CD14-positive monocyte (primary cell): ENCODE results near the gene FXYD2. TPM values are rescaled to one million over a fixed set of nuclear protein-coding genes. Genes with fewer than 3 reads are reported as not detected.

ENCODE experiments used
- DNase-seq, 3 donors: peaks; one replicate each; pipeline ENCODE4 v3.0.0-alpha.2; 2011 to 2022
- H2AFZ ChIP-seq: 2 replicates; pipeline ENCODE4 v1.6.0; 2012; ENCODE audit warnings: mild to moderate bottlenecking, low read depth, low read length, inconsistent platforms; ENCODE audit not compliant: insufficient read depth, poor library complexity, severe bottlenecking
- H3K27ac ChIP-seq, 2 donors: 1 replicate in 1 of 2; 2 replicates in 1 of 2; pipeline ENCODE4 v1.5.1; 2012 to 2013; ENCODE audit warnings: low read length in 2 of 2, control low read depth in 1 of 2, inconsistent platforms in 1 of 2, low read depth in 1 of 2, mild to moderate bottlenecking in 1 of 2
- H3K27me3 ChIP-seq, 2 donors: one replicate each; pipeline versions ENCODE4 v1.6.0 to v1.6.1; 2011 to 2013; ENCODE audit warnings: low read length in 2 of 2; ENCODE audit not compliant: control insufficient read depth in 2 of 2, insufficient read depth in 2 of 2
- H3K36me3 ChIP-seq, 2 donors: replicated peaks in 1 of 2; 1 replicate in 1 of 2; 2 replicates in 1 of 2; pipeline versions ENCODE4 v1.5.1 to v1.6.1; 2012 to 2013; ENCODE audit warnings: low read length in 2 of 2, control low read depth in 1 of 2, inconsistent platforms in 1 of 2, mild to moderate bottlenecking in 1 of 2; ENCODE audit not compliant: insufficient read depth in 2 of 2, control insufficient read depth in 1 of 2
- H3K4me1 ChIP-seq, 2 donors: 1 replicate in 1 of 2; 2 replicates in 1 of 2; pipeline versions ENCODE4 v1.5.1 to v1.6.1; 2012 to 2013; ENCODE audit warnings: low read length in 2 of 2, control low read depth in 1 of 2, inconsistent platforms in 1 of 2, mild to moderate bottlenecking in 1 of 2, moderate library complexity in 1 of 2; ENCODE audit not compliant: insufficient read depth in 2 of 2, control insufficient read depth in 1 of 2
- H3K4me2 ChIP-seq: replicated peaks from 2 replicates; pipeline ENCODE3; 2012; ENCODE audit warnings: low read length, moderate library complexity, mild to moderate bottlenecking; ENCODE audit not compliant: poor library complexity, severe bottlenecking; ENCODE audit errors: extremely low read depth
- H3K4me3 ChIP-seq, 3 experiments: fragments of 200-600 bp in 1 of 3; sonication (generic) in 1 of 3; replicated peaks in 1 of 3; 1 replicate in 2 of 3; 2 replicates in 1 of 3; pipeline ENCODE4 v1.5.1; 2011 to 2013; ENCODE audit warnings: low read length in 3 of 3, mild to moderate bottlenecking in 3 of 3, control low read depth in 2 of 3, low read depth in 2 of 3, inconsistent platforms in 1 of 3, moderate library complexity in 1 of 3
- H3K79me2 ChIP-seq: 2 replicates; pipeline ENCODE4 v1.6.0; 2012; ENCODE audit warnings: mild to moderate bottlenecking, control low read depth, inconsistent platforms, low read length, moderate library complexity; ENCODE audit not compliant: insufficient read depth
- H3K9ac ChIP-seq: 2 replicates; pipeline ENCODE4 v1.6.0; 2017; ENCODE audit warnings: low read length, mild to moderate bottlenecking; ENCODE audit not compliant: insufficient read depth, poor library complexity, severe bottlenecking
- H3K9me3 ChIP-seq, 2 donors: replicated peaks in 1 of 2; 1 replicate in 1 of 2; 2 replicates in 1 of 2; pipeline versions ENCODE4 v1.5.1 to v1.6.1; 2012 to 2013; ENCODE audit warnings: low read length in 2 of 2, control low read depth in 1 of 2; ENCODE audit not compliant: control insufficient read depth in 1 of 2, insufficient read depth in 1 of 2
- H4K20me1 ChIP-seq: 2 replicates; pipeline ENCODE4 v1.6.0; 2012; ENCODE audit warnings: mild to moderate bottlenecking, low read length, control low read depth, moderate library complexity; ENCODE audit not compliant: insufficient read depth
- H3K27ac Mint-ChIP-seq, 7 donors: one replicate each; pipeline ENCODE4 v1.8.0; 2020; ENCODE audit warnings: mild to moderate bottlenecking in 7 of 7, mixed read lengths in 7 of 7, moderate library complexity in 6 of 7, inconsistent platforms in 2 of 7
- H3K27me3 Mint-ChIP-seq, 3 donors: one replicate each; pipeline ENCODE4 v1.8.0; 2021 to 2022; ENCODE audit warnings: low read depth in 3 of 3, mild to moderate bottlenecking in 3 of 3, mixed read lengths in 3 of 3, moderate library complexity in 3 of 3, inconsistent platforms in 1 of 3
- H3K36me3 Mint-ChIP-seq, 2 donors: one replicate each; pipeline ENCODE4 v1.8.0; 2020; ENCODE audit warnings: mixed read lengths in 2 of 2, inconsistent platforms in 1 of 2, mild to moderate bottlenecking in 1 of 2
- H3K4me1 Mint-ChIP-seq: one replicate; pipeline ENCODE4 v1.8.0; 2020; ENCODE audit warnings: mild to moderate bottlenecking, mixed read lengths
- H3K4me3 Mint-ChIP-seq, 2 donors: one replicate each; pipeline ENCODE4 v1.8.0; 2020; ENCODE audit warnings: mild to moderate bottlenecking in 2 of 2, mixed read lengths in 2 of 2, moderate library complexity in 1 of 2
- H3K9me3 Mint-ChIP-seq, 7 donors: one replicate each; pipeline ENCODE4 v1.8.0; 2020 to 2022; ENCODE audit warnings: mixed read lengths in 7 of 7, mild to moderate bottlenecking in 6 of 7, moderate library complexity in 6 of 7, inconsistent platforms in 2 of 7
- WGBS: methylation state at CpG from one replicate; pipeline ENCODE4 v1.1.5; 2013; ENCODE audit warnings: missing lambda C conversion rate; ENCODE audit not compliant: insufficient coverage; 5-methylcytosine and 5-hydroxymethylcytosine counted together
- intact Hi-C, 2 donors: fragments of 100-400 bp; cut with micrococcal nuclease; formaldehyde crosslinking; loops; one replicate each; pipeline versions ENCODE4 v1.15.0 to v1.15.1; 2023
- polyA plus RNA-seq, 3 donors: library from polyadenylated mRNA; depleted of rRNA in 1 of 3; unstranded in 2 of 3; stranded (reverse) in 1 of 3; fragments of 300-500 nt in 2 of 3; fragments of >200 nt in 1 of 3; fragmentation: Illumina TruSeq in 2 of 3; gene quantifications; 1 replicate in 2 of 3; 2 replicates in 1 of 3; pipeline ENCODE4 v1.2.3, GENCODE V29; 2012 to 2021
- TF ChIP-seq, protein P1 (sequence below): fragments of 200-600 bp; IDR thresholded peaks from one replicate; pipeline ENCODE4 v1.8.0; 2022; ENCODE audit warnings: antibody characterized with exemption, mild to moderate bottlenecking

FXYD2 gene
- polyA plus RNA-seq, 3 donors: 0.96 to 4.4 (median 2.5) TPM

DNA sequence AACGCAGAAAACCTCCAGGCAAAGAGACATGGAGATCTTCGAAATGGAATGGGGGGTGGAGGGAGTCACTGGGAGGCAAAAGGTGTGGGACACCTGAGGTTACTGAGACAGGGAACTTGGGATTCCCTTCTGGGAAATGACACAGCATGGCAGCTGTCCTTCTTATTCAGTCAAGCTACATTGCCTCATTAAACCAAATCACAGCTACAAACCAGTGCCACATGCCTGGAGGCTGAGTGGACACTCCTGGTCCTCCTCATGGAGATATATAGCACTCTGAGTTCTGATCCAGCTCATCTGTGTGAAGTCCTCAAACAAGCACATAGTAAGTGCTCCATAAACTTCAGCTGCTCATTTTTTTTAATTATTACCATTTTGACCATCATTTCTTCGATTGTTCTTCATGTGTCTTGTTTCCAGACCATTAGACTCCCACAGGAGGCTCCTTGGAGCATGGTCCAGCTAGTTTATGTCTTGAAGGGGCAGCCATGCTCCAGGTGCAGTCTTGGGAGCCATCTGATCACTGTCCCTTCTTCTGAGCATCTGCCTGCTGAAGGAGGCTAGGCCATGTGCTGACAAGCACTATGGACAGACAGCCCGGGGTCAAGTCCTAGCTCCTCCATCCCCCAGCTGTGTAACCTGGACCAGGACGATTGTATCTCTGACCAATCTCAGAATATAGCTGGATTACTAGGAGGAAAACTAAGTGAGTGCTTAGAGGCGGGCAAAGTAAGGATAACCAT is 9.7 kb upstream of the FXYD2 start:
- peak overlapping the region in 2 of 7 donors; percentile 46 for H3K27ac Mint-ChIP-seq
- H3K4me1 ChIP-seq: peaks cover 79 to 90% of the 10 kb centered on the region in 2 donors
- 100% methylated on average over 2 of the region's 6 CpGs for WGBS
- no peak overlapping the region for H3K9ac ChIP-seq
- no peaks in the 10 kb centered on the region for H4K20me1 ChIP-seq
- no peak overlapping the region for H3K4me3 ChIP-seq
- H3K27me3 Mint-ChIP-seq: peaks cover 0 to 5% (median 2%) of the 10 kb centered on the region in 3 donors
- H3K79me2 ChIP-seq: peaks cover 8% of the 10 kb centered on the region
- no peak overlapping the region for H3K4me2 ChIP-seq
- no peak overlapping the region for H2AFZ ChIP-seq
- peaks cover 9 to 12% of the 10 kb centered on the region in 2 donors for H3K36me3 Mint-ChIP-seq
- H3K4me3 Mint-ChIP-seq: no peak overlapping the region
- no peaks in the 10 kb centered on the region for H3K36me3 ChIP-seq
- intact Hi-C loops: loop anchor here in 1 of 2 donors (10.0 kb wide), 1 partner anchor 311 kb away; no protein-coding TSS in a partner anchor
- no peak for DNase-seq
- peak overlapping the region in 1 of 2 donors; percentile 94 for H3K27ac ChIP-seq
- peaks cover 0 to 2% (median 0%) of the 10 kb centered on the region in 7 donors for H3K9me3 Mint-ChIP-seq
- H3K9me3 ChIP-seq: no peaks in the 10 kb centered on the region
- no peaks in the 10 kb centered on the region for H3K27me3 ChIP-seq
- TF ChIP-seq, protein P1, sequence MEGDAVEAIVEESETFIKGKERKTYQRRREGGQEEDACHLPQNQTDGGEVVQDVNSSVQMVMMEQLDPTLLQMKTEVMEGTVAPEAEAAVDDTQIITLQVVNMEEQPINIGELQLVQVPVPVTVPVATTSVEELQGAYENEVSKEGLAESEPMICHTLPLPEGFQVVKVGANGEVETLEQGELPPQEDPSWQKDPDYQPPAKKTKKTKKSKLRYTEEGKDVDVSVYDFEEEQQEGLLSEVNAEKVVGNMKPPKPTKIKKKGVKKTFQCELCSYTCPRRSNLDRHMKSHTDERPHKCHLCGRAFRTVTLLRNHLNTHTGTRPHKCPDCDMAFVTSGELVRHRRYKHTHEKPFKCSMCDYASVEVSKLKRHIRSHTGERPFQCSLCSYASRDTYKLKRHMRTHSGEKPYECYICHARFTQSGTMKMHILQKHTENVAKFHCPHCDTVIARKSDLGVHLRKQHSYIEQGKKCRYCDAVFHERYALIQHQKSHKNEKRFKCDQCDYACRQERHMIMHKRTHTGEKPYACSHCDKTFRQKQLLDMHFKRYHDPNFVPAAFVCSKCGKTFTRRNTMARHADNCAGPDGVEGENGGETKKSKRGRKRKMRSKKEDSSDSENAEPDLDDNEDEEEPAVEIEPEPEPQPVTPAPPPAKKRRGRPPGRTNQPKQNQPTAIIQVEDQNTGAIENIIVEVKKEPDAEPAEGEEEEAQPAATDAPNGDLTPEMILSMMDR: no peak
- peaks cover 87% of the 10 kb centered on the region for H3K4me1 Mint-ChIP-seq

DNA sequence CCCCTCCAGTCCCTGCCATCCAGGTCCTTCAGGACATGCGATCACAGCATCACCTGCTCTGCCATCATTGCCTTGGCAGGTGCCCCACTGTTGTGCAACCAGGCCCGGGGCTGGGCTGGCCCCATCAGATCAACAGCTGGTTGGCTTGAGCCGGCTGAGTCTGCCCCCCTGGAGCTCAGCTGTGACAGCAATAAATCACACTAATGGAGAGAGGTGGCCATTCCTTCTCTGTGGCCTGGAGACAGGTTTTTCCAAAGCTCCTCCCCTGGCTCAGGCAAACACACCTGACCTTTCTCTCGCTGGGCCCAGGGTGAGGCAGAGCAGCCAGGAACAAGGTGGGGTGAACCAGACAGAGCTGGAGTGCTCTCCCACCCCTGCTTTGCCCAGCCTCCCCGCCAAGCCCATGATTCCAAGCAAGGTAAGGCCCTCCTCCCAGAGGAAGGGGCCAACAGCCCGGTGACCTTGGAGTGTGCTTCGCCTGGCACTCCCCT is 8.9 kb upstream of the FXYD2 start:
- Histone ChIP-seq H2AFZ (no peak overlapping the region), H3K9ac (no peak overlapping the region), H3K36me3 (no peaks in the 10 kb centered on the region), H3K4me3 (no peak overlapping the region), H3K4me1 (peaks cover 79 to 90% of the 10 kb centered on the region in 2 donors), H3K4me2 (no peak overlapping the region), H4K20me1 (no peaks in the 10 kb centered on the region), H3K79me2 (peaks cover 8% of the 10 kb centered on the region), H3K9me3 (no peaks in the 10 kb centered on the region), H3K27me3 (no peaks in the 10 kb centered on the region), H3K27ac (no peak overlapping the region)
- peaks cover 0 to 2% (median 0%) of the 10 kb centered on the region in 7 donors for H3K9me3 Mint-ChIP-seq
- 59% methylated on average over 7 of the region's 7 CpGs for WGBS
- peaks cover 0 to 6% (median 2%) of the 10 kb centered on the region in 3 donors for H3K27me3 Mint-ChIP-seq
- peak overlapping the region in 1 of 7 donors; percentile 13 for H3K27ac Mint-ChIP-seq
- no peak for DNase-seq
- peaks cover 87% of the 10 kb centered on the region for H3K4me1 Mint-ChIP-seq
- intact Hi-C loops: loop anchor here in 1 of 2 donors (10.0 kb wide), 1 partner anchor 311 kb away; no protein-coding TSS in a partner anchor
- no peak overlapping the region for H3K4me3 Mint-ChIP-seq
- H3K36me3 Mint-ChIP-seq: peaks cover 4% of the 10 kb centered on the region in 2 donors
- TF ChIP-seq, protein P1: no peak
